GM18498 (cell line): ENCODE data around the gene FAM53B.
A peak's percentile ranks its signal among the peaks of the same experiment; 100 is the strongest.

Experiments used
- ATAC-seq: cut with Tn5 transposase; IDR thresholded peaks from one replicate; pipeline ENCODE4 v1.9.1; 2021; ENCODE audit warnings: mild to moderate bottlenecking, moderate library complexity; ENCODE audit not compliant: unreplicated experiment

The FAM53B gene

DNA sequence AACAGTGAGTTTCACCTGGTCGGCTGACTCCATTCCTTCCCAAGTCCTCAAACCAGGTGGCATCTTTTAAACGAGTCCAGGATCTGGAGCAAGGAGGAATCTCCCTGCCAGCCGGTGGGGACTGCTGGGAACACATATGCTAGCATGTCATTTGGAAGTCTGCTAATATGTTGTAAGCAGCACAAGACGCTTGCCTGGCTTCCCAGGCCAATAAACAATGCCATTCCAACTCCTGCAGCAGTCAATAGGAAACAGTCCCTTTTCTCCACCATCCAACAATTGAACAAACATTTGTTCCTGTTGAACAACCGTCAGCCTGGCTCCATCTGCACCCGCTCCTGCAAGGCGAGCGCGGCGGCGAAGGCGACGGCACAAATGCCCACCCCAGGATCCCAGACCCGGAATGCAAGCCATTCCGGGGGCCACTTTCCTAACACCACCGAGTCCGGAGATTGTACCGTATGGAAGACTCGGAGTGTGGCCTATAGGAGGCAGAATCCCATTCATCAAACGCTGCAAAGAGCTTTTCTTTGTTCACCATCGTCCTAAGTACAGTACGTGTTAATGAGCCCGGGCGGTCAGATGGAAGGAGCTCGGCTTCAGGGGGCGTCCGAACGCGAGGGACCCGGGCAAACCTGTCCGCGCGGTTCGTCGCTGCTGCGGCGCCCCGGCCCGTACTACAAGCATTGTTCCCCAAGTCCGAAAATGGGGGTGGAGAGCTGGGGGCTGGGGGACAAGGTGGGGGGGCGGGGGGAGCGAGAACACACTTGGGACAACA lies 1.6 kb downstream of the FAM53B start:
- no peak for ATAC-seq

DNA sequence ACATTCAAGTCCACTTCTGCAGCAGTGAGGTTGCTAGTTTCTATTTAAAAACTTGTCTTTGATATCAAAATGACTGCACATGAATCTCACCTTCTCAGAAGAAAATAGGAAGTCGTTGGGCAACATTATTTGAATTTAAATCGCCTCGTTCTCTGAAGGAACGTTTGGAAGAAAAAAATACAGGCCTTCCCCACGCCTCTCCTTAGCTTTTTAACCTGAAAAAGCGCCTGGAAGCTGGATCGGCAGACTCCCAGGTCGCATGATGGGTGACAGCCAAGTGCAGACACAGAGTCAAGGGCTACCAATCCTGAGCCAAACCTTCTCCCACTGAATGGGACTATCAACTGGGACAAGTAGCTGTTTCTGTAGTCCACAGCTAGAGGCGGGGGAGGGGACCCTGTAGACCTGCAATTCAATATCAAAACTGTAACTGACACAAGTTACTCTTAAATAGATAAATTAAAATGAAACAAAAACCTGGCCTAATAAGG lies 2.2 kb downstream of the FAM53B start:
- ATAC-seq = no peak

DNA sequence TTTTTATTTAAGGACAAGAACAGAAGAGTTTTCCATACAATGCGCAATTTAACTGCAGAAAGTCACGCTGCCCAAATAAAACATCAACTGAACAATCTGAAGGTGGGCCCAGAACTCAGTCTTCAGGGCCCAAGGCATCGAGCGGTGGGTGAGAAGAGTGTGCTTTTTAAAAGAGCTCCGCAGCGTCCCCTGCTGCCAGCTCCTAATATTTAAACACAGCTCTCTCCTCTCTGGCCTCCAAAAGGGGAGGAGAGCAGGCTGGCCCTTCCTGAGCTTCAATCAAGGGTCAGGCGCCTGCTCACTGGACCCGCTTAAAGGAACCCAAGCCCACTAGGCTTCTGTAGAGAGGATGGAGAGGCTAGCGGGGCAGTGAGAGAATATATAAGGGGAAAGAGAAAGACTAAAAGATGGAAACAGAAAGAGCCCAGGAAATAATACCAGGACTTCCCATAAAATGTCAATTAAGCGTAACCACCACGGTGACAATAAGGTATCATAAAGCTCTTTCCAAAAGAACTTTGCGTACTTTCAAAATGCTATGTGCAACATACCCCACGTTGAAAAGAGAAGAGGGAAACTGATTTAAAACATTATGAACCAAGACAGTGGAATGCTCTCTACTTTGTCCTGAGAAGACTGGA lies 2.8 kb downstream of the FAM53B start:
- peak; percentile 39 for ATAC-seq

DNA sequence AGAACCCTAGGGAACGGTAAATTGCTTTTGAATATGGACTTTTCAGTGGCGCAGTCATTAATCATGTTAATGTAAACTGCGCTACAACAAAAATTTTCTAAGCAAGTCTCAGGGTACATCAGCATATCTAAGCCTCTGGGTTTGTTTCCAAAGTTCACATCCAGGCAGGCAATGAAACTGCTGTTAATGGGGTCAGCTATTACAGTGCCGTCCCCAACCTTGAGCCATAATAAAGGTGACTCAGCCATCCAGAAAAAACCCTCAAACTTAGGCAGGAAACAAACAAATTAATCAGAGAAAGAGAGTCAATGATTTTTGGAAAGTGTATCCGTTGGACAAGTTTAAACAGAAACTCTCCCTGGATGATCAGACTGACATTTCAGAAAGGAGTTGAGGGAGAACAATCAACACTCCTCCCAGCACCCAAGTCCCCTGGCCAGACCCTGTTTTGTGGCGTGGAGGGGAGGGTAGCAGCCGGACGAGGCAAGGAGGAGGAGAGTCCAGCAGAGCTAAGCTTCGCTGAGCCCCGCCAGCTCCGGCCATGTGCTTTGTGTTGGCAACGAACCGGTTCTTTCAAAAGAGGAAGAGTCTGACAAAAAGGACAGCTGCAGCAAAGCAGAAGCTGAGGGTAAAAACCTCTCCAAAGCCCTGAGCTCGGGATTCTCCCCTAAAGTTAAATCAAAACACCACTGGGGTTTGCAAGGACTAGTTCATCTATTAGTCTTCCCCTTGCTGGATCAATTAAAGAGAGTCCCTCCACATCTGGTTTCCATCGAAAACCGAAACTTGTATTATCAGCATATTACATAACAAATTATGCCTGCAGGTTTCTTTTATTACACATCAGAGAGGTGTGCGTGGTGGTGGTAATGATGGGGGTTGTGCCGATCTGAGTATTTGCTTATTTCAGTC lies 3.6 kb downstream of the FAM53B start:
- peak; percentile 20 for ATAC-seq

GRCh38 chr10:124739986-124740368 lies 4.2 kb downstream of the FAM53B start:
- ATAC-seq = no peak

DNA sequence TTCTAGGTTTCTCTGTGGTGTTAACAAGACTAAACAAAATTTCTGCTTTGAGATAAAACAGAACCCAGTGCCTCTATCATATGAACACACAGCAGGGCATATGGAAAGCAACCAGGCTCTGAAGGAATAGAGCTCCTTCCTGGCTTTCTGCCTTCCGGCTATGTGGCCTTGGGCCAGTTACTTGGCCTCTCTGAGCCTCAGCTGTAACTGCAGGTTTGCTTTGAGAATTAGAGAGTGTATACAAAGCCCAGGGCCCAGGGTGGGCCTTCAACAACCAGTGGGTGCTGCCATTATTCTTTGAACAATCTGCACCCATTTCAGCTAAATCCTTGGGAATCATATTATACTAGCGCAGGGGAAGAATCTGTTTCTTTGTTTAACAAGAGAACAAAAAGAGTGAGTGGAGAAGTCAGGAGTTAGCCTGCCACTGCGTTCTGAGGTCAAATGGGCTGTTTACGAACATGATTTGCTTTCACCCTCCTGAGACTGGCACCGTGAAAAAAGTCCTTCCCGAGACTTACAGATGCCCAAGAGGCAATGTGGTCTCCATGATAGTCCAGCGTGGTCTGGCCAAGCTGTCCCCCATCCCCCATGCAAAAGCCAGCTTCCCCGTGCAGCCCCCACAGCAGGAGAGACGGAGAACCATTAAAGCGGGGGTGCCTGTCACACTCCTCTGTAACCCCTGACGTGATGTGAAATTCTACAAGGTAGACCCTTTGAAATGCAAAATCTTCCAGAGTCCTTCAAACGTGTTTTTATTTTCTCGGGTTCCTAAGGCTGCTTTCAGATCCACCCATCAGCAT lies 4.9 kb downstream of the FAM53B start:
- no peak for ATAC-seq

DNA sequence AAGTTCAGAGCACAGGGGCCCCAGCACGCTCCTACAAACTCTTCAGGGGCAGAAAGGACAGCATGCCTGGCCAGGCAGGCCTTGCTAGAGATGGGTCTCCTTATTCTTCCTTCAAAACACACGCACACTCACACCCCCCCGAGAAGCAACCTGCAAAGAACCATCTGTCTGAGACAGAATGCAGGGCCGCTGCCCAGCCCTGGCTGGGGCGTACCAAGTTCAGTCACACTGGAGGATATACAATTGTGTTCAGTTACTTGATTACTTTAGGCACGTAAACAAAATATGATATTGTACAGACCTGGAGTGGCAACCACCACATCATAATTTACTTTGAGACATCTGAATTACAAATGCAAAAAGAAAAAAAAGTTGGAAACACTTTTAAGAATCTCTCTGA lies 5.7 kb downstream of the FAM53B start:
- ATAC-seq = no peak

- no peak for ATAC-seq
Observed at GRCh38 chr10:124737708-124738107, 6.5 kb downstream of the FAM53B start.

DNA sequence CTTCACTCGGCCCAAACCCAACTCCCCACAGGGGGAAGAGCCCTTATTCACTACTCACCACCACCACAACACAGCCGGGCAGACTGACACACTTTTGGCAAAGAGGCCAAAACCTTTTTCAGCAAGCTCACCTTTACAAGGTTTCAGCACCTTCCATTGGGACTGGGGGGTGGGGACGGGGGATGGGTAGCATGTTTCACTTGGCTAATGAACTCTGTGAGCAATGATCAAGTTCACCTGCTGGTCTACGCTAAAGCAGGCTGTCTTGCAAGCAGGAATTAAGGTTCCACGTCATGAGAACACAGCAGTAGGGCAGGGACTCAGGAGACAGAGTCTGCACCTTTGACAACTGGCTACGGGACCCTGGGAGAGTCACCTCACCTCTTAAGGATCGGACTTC lies 7.0 kb downstream of the FAM53B start:
- no peak for ATAC-seq

DNA sequence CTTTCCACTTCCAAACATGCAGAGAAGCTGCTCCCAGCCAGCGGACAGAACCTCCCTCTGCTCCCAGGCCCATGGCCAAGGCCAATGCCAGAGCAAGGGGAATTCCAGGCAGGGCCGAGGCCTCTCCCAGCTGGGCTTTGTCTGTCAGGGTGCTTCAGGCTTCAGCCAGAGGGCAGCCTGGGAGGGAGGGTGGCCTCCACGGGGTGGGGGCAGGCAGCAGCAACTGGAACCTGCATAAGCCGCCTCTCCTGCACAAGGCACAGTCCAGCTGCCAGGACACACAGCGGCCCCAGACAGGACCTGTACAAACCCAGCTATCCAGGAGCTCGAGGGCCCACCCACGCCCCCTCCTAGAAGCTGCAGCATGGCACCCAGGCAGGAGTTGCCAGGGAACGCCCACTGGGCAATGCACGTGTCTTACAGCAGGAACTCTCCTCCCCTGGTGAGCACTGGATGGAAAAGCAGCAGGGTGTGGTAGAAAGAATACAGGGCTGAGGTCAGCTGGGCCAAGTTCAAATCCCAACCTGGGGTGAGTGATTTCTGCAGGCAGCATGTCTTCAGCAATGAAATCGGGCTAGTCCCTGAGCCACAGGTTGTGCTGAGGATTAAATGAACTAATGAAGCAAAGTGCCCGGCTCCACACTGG lies 7.6 kb downstream of the FAM53B start:
- no peak for ATAC-seq

- no peak for ATAC-seq
Observed at GRCh38 chr10:124735491-124736286, 8.5 kb downstream of the FAM53B start.

- no peak for ATAC-seq
Observed at GRCh38 chr10:124734311-124735166, 9.6 kb downstream of the FAM53B start.

DNA sequence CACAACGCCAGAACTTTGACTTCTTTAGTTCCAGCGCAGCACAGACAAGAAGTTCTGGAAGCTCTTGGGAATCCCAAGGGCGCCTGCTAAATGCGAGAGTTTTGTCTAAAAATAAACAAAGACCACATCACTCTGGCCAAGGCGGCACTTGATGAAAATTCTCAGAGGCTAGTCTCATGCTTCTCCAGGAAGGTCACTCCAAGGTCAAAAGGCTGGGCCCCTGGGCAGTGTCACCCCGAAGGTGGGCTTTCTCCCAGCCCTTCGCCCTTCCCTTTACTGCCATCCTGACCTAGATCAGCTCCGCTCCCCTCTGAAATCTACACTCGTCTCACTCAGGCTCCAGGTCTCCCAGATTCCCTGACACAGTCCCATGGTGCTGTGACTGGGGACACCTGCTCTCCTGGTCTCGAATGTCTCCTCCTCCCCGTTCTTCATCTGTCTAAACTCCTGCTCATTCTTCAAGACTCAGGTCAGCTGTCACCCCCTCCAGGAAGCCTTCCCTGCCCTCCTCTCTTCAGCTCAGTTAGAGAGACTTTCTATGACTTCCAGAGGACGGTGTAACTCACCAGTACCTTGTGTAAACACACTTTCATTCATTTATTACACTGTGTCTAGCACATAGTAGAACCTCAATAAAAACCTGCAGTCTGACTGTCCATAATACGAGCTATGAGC lies 10.5 kb downstream of the FAM53B start:
- no peak for ATAC-seq

GRCh38 chr10:124732931-124733570 lies 11.1 kb downstream of the FAM53B start:
- ATAC-seq = peak; percentile 64

GRCh38 chr10:124731551-124731950 lies 12.6 kb downstream of the FAM53B start:
- no peak for ATAC-seq

DNA sequence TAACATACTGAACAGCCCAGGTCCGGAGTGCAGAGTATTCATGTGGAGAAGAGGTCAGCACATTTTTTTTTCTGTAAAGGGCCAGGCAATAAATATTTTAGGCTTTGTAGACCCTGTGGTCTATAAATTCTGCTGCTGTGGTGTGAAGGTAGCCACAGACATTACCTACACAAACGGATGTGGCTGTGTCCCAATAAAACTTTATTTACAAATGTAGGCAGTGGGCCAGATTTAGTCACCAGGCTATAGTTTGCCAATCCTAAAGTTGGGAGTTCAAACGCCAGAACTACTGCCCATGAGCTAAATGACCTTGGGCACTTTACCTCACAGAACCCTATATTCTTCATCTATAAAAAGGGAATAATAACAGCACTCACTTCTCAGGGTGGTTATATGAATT lies 13.4 kb downstream of the FAM53B start:
- ATAC-seq = no peak
